GM19043 (cell line): ENCODE results near the gene MS4A6A.
"Not testable (repeated sequence)": the region's sequence is repeated elsewhere in the genome, so short reads cannot be mapped to it uniquely, and the experiment has no call there.

Experiments used
- ATAC-seq: cut with Tn5 transposase; IDR thresholded peaks from one replicate; pipeline ENCODE4 v1.9.1; 2021; ENCODE audit warnings: low read depth; ENCODE audit not compliant: unreplicated experiment

Gene MS4A6A

GRCh38 chr11:60130496-60130895 lies 52.4 kb downstream of the MS4A6A start:
- peak; percentile 63 for ATAC-seq

DNA sequence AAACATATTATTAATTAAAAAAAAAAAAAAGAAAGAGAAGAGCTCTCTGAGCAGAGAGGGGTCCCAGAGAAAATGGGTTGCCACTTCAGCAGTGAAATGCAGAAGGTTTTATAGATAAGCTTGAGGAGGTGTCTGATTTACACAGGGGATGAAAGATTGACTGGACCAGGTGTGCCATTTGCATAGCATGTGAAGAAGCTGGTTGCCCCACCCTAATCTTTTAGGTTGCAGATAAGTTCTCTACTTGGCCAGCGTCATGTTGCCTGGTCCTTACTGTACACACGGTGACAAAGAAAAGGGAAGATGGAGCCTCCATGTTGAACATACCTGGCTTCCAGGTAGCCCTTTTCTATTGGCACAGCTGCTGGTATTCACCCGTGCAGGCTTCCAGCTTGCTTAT lies 53.0 kb downstream of the MS4A6A start:
- no peak for ATAC-seq

- ATAC-seq = not testable (repeated sequence)
These were observed 54.0 kb downstream of the MS4A6A start for GRCh38 chr11:60128866-60129265.

- no peak for ATAC-seq
These were observed 54.5 kb downstream of the MS4A6A start for GRCh38 chr11:60128376-60128775.

DNA sequence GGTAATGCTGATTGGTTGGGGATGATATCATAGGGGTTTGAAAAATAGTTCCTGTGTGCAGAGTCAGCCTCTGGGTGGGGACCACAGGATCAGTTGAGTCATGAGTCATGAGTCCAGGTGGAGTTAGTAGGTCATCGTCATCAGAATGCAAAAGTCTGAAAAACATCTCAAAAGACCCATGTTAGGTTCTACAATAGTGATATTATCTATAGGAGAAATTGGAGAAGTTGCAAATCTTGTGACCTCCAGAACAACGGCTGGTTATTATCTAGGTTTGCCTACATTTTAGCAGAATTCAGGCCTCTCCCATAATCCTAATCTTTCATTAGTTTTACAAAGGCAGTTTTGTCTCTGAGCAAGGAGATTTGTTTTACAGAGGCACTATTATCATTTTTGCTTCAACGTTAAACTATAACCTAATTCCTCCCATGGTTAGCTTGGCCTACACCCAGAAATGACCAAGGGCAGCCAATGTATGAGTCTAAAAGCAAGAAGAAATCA lies 55.5 kb downstream of the MS4A6A start:
- ATAC-seq = no peak

DNA sequence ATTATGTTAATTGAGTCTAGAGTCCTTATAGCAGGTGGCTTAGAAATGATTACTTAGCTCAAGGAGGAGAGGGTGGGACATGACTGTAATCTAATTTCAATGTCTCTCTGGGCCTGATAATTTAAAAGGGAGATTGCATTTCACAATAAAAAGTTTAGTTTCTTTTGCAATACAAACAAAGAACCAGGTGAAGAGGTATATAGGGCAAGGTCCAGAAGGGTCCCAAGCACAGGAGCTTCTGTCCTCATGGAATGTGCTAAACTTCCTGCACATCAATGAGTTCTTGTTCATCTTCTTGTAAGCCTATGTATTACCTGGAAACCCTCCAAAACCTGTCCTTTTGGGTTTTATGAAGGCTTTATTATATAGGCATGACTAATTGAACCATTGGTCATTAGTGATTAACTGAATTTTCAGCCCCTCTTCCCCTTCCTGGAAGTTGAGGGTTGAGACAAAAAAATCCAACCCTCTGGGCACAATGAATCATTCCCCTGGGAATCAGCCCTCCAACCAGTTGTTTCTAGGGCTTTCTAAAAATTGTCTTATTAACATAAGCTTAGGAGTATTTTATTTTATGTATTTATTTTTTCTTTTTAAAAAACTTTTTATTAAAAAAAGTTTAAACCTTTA lies 56.8 kb downstream of the MS4A6A start:
- no peak for ATAC-seq

DNA sequence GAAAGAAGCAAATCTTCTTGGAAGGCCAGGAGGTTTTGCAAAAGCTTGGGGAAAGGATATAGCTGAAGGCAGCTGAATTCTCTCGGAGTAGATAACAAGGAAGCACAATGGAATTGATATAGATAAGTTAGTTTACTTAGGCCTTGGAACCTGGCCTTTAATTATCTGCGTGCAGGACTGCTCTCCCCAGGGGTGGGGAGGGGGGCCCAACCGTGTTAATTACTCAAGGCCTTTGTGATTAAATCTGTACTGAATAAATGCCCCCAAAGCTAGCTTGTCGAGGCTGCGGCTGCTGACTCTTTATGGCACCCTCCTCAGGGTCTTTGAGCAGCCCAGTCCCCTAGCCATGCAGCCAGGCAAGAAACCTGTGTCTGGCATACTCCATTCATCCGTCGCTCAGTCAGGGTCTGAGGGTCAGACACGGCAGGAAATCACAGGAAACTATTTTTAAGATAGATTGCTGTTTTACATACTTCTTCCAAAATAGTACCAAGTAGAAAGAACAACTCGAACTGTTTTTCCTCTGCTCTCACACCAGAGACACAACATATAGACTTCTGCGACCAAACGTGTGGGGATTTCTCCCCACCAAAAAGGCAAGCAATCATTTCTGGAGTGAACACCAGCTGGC lies 58.0 kb downstream of the MS4A6A start:
- ATAC-seq = no peak
